Activated T-cell treated with anti-CD3 and anti-CD28 coated beads for 4 hours (primary cell): Measurements from ENCODE around the gene SCN11A.
"Not testable (repeated sequence)": the region's sequence is repeated elsewhere in the genome, so short reads cannot be mapped to it uniquely, and the experiment has no call there.

Source experiments
- DNase-seq: peaks from one replicate; pipeline ENCODE4 v3.0.0-alpha.2; 2020

The SCN11A gene

DNA sequence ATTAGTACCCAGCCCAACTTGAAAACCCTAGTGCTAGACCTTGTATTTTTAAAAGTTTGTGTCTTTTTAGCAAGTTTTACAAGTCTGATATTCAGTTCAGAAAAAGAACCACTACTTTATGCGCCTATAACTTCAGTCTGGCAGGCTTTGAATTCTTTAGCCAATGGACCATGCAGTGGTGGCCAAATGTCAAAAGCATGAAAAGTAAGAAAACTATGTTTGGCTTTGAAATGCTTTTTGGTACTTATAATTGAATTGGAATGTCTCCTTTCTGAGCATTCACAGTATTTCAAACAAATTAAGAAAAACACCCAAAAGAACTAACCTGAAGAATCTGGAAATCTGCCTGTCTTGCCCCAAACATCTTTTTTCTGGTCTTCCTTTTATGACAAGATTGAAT is 12.9 kb upstream of the SCN11A start:
- DNase-seq, result no peak

DNA sequence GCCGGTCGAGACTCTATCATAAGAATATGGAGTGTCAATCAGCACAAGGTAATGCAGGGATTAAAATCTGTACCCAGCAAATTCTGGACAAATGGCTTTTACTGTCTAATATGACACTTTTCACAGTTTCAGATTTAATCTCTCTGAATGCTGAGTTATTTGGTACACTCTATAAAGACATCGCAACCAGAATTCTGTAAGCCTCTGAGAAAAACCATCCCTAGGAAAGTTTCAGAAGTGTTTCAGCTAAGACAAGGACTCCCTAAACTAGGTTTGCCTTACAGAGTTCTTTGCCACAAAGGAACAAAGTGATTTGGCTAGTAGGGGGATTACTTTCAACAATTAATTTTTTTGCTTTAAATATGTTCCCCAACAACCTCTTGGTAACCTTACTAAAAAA is 11.4 kb upstream of the SCN11A start:
- DNase-seq, result no peak

DNA sequence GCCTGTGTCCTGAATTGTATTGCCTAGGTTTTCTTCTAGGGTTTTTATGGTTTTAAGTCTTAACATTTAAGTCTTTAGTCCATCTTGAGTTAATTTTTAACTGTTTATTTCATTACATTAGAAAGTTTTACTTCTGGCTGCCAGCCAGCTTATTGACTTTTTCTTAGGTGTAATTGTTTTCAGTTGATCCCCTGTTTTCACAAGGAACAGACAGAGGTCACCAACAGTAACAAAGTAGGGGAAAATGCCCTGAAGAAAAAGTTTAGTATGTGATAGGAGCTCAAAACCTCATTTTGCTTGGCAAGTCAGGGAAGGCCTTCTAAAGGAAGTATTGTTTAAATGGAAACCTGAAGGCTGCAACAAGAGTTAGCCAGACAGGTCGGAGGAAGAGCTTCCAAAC is 10.4 kb upstream of the SCN11A start:
- no peak for DNase-seq

DNA sequence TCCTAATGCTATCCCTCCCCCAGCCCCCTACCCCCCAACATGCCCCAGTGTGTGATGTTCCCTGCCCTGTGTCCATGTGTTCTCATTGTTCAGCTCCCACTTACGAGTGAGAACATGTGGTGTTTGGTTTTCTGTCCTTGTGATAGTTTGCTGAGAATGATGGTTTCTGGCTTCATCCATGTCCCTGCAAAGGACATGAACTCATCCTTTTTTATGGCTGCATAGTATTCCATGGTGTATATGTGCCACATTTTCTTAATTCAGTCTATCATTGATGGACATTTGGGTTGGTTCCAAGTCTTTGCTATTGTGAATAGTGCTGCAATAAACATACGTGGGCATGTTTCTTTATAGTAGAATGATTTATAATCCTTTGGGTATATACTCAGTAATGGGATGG is 9.5 kb upstream of the SCN11A start:
- DNase-seq, result not testable (repeated sequence)

DNA sequence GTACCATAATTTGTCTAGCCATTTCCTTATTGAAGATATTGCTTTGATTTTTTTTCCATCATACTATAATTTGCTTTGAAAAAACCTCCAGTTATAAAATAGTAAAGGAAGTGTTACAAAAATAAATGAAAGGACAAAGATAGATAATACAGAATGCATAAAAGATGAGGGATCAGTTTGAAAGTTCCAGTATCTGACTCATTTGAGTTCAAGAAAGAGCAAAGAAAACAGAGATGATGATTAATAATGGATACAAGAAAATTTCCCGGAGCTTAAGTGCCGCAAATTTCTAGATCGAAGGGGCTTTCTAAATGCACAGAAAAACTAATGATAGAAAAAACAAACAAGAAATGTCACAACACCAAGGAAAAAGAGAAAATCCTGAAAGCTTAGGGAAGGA is 4.4 kb upstream of the SCN11A start:
- DNase-seq, result no peak

DNA sequence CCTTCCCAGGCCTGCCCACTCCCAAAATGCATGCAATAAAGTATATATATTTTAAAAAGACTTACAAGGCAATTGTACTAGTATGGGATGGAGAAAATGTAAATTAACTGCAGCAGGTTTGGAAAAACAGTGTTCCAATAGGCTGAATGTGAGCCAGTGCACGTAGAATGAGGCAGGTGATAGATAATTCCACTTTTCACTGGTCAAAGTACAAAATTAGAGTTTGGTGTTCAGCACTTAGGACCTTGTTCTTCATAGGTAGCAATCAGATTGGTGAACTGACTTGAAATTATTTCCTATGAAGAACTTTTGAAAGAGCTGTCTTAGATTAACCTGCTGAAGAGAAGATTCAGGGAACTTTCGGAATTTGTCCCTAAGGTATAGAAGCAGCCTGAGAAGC is 2.0 kb upstream of the SCN11A start:
- no peak for DNase-seq

DNA sequence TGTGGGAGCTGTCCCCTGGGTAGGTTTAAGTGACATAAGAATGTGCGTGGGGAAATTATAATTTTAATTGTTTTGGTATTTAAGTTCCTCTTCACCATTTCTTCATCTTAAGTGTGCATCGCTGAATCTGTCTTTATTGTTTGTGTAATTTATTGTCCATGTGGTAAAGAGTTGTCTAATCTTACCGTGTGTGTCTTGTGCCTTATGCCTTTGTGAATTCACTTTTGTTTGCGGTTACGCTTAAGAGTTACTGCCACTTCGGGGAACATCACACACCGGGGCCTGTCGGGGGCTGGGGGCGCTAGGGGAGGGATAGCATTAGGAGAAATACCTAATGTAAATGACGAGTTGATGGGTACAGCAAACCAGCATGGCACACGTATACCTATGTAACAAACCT is 839 bp upstream of the SCN11A start:
- DNase-seq, result no peak

DNA sequence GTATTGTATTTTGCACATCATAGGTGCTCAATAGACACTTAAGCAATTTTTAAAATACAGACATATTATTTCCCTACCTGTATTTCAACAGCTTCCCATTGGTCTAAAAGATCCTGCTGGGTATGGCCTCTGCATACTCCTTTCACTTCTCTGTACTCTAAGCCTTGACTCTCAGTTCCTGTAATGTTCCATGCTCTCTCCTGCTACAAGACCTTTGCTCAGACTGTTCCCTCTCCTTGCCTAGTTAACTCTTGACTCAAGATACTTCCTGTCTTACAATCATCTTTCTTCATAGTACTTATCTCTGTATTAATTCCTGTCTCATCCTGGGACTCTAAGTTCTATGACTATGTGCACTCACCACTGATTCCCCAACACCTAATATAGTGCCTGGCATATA is 1.7 kb downstream of the SCN11A start:
- no peak for DNase-seq

DNA sequence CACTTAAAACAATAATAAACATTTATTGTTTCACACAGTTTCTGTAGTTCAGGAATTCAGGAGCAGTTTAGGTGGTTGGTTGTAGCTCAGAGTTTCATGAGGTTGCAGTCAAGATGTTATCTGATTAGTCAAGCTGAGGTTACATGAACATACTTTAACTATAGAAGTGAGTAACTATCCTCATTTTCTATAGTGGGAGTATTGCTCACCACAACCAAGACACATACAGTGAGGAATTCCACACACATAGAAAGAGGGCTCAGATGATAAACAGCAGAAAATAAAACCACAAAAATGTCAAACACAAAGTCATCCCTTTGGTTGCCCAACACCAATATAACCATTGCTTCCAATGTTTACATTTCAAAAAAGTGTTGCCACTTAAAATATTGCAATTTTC is 13.6 kb downstream of the SCN11A start:
- no peak for DNase-seq

DNA sequence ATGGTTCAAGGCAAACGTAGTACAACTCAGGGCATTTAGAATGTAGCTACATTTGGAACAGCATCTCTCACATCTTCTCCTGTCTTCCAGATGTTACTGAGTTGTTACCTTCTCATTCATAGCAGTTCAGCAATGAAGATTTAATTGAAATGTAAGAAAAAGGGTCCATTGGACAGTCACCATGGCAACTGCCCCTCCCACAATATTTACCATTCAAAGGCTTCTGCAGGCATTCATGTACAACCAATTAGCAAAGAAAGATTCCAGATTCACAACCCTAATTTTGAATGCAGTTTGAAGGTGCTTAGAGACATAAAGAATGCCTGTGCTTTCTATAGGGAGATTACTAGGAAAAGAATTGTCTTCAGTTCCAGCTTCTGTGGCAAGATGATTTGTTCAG is 22.2 kb downstream of the SCN11A start:
- no peak for DNase-seq

DNA sequence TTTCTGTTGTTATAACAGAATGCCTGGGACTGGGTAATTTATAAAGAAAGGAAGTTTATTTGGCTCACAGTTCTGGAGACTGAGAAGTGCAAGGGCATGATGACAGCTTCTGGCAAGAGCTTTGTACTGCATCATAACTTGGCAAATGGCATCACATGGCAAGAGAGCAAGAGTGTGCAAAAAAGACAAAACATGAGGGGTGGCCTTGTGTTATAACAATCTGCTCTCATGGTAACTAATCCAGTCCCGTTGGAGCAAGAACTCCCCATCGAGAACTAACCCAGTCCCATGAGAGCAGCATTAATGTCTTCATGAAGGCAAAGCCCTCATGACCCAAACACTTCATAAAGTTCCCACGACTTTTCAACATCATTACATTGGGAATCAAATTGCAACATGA is 23.2 kb downstream of the SCN11A start:
- DNase-seq, result no peak

DNA sequence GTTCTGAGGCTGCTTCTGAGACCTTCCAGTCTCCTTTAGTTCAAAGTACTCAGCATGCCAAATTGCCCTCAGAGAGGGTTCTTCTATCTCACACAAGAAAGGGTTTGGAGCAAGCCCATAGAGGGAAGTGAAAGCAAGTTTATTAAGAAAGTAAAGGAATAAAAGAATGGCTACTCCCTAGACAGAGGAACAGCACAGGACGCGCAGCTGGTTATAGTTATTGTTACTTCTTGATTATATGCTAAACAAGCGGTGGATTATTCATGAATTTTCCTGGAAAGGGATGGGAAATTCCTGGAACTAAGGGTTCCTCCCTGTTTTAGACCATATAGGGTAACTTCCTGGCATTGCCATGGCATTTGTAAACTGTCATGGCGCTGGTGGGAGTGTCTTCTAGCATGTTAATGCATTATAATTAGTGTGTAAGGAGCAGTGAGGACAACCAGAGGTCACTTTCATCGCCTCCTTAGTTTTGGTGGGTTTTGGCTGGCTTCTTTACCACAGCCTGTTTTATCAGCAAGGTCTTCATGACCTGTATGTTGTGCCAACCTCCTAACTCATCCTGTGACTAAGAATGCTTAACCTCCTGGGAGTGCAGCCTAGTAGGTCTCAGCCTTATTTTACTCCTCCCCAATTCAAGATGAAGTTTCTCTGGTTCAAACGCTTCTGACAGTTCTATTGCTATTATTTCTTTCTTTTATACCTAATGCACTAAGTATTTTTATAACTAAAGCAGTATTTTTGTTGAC is 26.3 kb downstream of the SCN11A start:
- DNase-seq, result no peak

DNA sequence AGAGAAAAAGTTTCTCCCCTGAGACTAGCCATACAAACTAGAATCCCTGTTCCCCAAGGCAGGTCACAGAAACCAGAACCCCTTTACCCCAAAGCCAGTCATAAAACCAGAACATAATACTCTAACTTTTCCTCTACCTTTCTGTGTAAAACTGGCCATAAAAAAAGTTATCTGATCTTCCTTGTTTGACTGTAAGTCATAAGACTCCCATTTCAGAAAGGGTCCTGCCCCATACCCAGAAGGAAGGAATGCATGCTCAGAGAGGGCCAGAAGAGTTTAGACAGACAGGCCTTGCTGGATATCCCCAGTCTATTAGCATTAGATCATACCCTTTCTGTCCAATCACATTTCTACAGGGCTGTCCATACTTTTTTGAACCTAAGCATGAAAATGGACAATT is 27.2 kb downstream of the SCN11A start:
- DNase-seq, result no peak

DNA sequence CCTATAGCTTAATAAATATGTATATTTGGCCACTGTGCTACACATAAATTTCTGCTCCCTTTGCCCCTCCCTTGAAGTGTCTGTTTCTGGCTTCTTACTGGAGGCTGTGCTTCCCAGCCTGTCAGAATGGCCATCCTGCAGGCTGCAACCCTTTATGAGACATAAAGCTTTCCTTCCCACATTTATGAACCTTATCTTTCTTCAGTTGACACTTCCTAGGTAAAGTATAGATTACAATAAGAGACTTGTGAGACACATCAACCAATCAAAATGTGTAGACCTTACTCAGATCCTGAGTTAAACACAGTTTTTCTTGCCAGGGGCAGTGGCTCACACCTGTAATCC is 29.5 kb downstream of the SCN11A start:
- DNase-seq, result no peak

DNA sequence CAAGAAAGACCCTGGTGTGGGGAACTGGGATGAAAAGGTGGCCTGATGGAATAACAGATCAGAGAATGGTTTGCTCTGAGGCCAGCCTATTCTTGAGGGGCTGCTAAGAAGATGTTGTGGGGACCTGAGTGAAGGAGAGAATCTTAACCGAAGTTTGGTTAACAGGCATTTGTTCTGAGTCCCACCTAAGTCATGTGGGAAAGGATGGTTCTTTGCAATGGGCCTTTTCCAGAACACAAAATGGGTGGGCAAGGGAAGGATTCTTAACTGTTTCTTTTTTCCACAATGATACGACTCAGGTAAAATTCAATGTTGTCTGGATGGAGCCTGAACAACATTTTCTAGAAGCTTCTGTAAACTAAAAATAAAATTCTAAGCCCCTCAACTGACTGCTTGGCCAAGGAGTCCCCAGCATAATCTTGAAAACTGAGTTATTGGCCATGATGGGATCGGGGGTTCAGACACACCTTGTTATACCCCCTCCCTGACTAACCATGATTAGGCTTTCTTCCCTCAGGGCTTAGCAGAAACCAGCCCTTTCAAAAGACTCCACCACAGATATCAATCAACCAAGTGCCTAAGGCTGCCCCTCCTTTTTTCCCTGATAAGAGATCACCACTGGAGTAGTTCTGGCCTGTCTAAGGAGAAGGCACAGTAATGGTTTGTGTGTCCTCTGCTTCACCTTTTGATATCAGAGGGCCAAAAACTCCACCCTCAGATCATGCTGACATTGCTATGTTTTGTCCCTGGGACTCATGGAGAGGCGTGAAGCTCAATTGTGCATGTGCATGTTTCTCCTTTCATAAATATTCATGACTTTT is 30.1 kb downstream of the SCN11A start:
- no peak for DNase-seq

DNA sequence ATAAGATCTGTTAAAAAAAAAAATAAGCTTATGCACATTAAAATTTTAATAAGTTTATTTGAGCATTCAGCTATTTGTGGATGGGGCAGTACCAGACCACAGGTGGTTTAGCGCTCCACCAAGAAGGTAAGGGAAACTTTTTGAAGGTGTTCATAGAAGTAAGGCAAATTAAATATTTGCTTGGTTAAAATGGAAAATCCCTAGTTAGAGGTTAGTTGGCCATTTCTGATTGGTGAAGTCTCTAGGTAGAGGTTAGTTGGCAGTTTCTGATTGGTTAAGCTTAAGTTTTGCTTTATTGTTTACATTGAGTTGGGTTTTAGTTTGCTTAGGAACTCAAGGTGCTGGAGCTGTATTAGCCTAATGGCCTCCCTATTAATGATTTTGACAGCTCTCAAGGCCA is 30.7 kb downstream of the SCN11A start:
- no peak for DNase-seq

DNA sequence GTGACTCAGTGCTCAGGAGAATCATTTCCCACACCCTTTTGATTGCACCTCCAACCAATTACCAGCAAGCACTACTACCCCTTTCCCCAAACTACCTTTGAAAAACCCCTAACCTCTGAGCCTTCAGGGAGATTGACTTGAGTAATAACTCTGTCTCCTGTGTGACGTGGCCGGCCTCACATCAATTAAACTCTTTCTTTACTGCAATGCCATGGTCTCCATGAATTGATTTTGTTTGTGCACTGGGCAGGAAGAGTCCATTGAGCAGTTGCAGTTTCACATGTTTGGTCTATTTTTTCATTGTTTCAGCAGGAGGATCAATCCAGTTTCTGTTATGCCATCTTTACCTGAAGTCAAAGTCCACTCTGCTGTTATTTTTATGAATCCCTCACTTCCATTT is 32.4 kb downstream of the SCN11A start:
- DNase-seq, result no peak

DNA sequence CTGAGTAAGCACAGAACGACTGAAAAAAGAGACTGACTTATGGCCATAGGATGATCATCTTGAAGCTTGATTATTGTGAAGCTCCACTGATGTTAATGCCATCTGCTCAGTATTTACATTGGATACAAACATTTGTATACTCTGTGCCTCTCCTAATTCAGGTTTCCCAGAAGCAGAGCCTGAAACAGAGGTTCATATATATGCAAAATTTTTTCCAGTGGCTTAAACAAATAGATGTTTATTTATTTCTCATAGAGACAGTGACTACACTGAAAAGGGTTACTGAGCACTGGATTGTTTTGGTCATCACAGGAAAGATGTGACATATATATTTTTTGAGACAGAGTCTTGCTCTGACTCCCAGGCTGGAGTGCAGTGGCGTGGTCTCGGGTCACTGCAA is 36.3 kb downstream of the SCN11A start:
- no peak for DNase-seq

DNA sequence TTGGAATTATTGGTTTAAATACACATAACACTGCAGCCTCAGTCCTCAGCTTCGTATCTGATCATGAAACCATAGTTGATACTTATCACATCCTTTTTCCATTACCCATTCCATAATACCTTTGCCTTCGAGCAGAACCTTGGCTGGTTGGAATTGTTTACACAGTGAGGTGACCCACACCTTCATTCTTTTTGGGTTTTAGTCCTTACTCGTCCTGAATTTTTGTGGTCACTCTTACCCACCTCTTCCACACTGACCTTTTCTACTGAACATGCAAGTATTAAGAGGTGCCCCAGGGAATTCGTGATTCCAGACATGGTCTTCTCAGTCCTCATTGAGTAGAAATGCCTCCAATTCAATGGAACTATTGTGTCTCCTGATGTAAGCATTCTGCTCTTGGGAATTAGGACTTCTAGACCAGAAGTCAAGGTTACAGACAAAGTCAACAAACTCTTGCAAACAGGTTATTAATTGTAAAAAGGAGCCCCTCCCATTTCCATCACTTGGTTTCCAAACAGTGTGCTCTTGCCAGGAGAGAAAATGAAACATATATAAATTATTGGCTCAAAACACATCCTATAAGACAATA is 37.7 kb downstream of the SCN11A start:
- DNase-seq, result no peak

DNA sequence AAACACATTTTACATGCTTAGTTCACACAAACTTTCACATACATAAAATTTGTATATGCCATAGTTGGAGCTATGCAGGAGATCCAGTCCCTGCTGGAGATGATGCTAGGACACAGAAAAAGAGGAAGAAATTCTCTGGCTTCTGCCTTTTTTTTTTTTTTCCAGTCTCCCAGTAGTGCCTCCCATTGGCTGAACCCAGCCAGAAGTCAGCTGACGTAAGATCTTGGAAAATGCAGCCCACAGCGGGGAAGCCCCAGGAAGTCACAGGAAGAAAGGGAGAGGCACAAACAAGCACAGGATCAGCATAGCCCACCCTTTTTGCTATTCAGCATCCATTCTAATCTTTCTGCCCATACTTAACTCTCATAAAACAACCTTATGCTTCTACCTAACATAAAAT is 38.5 kb downstream of the SCN11A start:
- no peak for DNase-seq

DNA sequence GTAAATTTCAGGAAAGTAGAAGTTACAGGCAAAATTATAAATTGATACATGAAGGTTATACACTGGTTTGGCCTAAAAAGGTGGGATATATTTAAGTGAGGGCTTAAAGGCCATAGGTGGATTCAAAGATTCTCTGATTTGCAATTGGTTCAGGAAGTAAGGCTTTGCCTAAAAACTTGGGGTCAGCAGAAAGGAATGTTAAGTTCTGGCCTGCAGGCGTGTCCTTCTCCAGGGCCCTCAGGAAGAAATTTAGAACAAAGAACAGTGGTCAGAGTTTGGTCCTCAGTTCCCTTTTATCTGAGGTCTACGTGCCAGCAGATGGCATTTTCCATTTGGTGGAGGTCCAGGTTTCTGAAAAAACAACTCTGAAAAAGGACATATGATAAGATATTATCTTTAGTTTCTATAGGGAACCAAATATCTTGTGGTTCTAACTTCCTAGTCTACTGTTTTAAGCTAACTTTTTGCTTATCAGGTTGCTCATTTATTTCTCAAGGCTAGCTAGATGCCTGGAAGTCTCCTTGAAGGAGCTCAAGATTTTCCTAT is 40.5 kb downstream of the SCN11A start:
- no peak for DNase-seq

DNA sequence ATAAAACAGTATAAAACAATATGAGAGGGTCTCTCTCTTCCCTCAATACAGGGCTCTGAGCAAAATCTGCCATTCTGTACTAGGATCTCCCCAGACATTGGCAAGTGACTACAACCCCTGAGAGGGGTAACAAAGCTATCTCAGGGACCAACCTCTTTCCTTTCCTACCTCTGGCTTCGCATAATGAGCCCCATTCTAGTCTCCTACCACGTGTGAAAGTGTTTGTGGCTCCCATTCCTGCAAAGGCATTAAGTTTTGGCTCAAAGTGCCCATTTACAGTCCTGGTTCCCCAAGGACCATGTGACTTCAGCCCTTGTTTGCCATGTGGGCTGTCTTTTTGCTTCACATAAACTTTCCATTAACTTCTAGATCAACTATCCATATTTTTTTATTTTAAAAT is 46.4 kb downstream of the SCN11A start:
- no peak for DNase-seq
